Fibroblast of villous mesenchyme (primary cell): ENCODE results near the gene CMKLR1. TPM values are rescaled to one million over a fixed set of nuclear protein-coding genes. Genes with fewer than 3 reads are reported as not detected.

Source experiments
- DNase-seq: peaks from one replicate; pipeline ENCODE4 v3.0.0-alpha.2; 2010; ENCODE audit warnings: low read depth
- H3K4me3 ChIP-seq: 2 replicates; pipeline ENCODE4 v1.5.1; 2011; ENCODE audit warnings: low read depth, mild to moderate bottlenecking, low read length
- total RNA-seq: library from RNA; depleted of rRNA; stranded (reverse); fragments of >200 nt; gene quantifications from 2 replicates; pipeline ENCODE4 v1.2.3, GENCODE V29; 2012
- TF ChIP-seq, protein P1 (sequence below): IDR thresholded peaks from 2 replicates; pipeline ENCODE4 v1.5.1; 2012; ENCODE audit warnings: low read depth, mild to moderate bottlenecking, low read length; ENCODE audit not compliant: insufficient read depth

CMKLR1 gene
- total RNA-seq, 1 donor: 1.7 TPM

DNA sequence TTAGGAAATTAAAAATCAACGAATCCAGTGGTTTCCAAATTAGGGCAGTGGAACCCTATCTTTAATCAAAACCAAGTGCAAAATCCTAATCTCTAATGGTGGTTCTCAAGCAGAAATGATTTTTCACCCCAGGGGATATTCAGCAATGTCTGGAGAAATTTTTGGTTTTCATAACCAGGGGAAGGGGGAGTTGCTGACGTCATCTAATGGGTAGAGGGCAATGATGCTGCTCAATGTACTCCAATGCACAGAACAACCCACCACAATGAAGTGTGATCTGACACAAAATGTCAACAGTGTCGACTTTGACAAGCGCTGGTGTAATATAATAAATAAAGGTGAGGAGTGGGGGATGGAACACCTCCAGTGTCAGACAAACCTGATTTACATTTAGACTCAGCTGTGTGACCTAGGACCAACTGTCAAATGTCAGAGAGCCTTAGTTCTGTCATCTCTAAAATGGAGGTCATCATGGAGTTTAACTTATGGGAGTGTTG, 81.5 kb downstream of the CMKLR1 start:
- TF ChIP-seq, protein P1, sequence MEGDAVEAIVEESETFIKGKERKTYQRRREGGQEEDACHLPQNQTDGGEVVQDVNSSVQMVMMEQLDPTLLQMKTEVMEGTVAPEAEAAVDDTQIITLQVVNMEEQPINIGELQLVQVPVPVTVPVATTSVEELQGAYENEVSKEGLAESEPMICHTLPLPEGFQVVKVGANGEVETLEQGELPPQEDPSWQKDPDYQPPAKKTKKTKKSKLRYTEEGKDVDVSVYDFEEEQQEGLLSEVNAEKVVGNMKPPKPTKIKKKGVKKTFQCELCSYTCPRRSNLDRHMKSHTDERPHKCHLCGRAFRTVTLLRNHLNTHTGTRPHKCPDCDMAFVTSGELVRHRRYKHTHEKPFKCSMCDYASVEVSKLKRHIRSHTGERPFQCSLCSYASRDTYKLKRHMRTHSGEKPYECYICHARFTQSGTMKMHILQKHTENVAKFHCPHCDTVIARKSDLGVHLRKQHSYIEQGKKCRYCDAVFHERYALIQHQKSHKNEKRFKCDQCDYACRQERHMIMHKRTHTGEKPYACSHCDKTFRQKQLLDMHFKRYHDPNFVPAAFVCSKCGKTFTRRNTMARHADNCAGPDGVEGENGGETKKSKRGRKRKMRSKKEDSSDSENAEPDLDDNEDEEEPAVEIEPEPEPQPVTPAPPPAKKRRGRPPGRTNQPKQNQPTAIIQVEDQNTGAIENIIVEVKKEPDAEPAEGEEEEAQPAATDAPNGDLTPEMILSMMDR: no peak
- H3K4me3 ChIP-seq: no peak overlapping the region
- no peak for DNase-seq

DNA sequence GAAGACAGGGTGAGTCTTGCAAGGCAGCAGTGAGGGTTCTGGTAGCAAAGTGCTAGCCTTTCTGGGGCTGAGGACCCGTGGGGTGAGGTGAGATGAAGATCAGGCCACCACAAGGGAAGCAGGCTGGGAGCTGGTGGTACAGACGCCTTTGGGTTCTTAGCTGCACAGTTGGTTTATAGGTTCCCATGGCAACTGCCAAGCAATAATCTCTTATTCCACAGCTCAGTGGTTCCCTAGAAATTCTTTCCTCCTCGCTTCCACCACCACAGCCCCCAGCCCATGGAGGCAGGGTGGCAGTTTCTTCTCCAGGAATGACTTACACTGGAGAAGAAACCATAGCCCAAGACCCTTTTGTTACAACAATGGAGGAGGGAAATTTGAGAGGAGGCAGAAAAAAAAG, 82.1 kb downstream of the CMKLR1 start:
- TF ChIP-seq, protein P1: no peak

DNA sequence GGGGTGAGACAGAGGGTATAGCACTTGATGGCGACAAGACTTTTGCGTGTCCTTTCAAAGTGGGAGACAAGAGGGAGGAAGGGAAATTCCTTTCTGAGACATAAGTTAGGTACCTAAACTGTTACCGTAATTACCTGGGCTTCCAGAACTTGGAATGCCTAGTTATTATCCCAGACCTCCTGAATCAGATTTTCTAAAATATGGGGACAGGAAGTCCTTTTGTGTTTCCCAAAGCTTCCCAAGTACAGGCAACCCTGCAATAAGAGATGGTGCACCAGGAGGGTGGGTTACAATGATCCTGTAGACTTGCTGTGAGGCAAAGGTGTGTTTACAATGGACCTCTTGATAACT, 83.9 kb downstream of the CMKLR1 start:
- no peak overlapping the region for H3K4me3 ChIP-seq
- TF ChIP-seq, protein P1: no peak
- DNase-seq: no peak

More for the DNA sequence above, 82.1 kb downstream of the CMKLR1 start:
- no peak for DNase-seq
- no peak overlapping the region for H3K4me3 ChIP-seq

DNA sequence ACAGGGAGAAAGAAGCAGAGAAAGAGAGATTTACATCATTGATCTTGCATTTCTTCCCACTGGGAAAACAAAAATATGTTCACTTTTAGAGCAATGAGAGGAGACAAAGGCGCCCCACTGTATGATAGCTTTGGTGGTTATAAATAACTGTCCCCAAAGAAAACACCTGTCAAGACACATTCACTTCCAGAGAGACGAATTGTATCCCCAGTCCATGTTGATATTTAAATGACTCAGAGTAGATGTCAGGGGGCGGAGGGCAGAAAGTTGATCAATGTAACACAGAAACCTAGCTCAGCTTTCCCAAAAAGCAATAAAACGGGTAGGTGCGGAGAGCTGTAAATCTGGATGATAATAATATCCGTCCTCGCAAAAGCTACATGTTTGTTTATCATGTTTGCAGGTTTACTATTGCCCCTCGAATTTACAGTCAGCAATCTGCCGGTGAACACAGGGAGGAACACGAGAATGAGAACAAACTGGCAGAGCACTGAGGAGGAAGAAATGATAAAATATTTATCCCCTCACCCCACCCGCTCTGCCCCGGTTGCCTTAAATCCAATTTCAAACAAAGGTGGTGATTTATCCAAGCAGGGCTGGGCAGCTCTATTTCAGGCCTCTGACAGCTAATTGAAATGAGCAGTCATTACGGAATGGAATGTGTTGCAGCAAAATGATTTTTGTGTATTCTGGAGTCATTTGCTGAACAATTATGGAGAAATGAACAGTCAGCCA, 84.4 kb downstream of the CMKLR1 start:
- TF ChIP-seq, protein P1: no peak
- no peak overlapping the region for H3K4me3 ChIP-seq
- no peak for DNase-seq

DNA sequence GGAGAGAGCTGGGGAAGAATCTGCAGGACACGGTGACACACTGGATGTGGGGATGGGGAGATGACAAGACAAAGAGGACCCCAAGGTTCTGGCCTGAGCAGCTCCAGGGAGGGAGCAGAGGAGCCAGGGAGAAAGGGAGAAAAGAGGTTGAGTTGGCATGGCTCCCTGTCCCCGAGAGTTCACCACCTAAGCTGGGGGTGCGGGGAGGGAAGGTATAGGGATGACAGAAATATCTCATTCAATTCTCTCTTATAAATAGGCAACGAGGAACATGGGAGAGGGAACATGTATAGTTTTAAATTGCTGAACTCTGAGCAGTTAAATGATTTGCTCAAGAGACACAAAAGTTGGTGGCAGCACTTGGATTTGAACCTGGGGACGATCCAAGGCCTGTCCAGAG, 85.1 kb downstream of the CMKLR1 start:
- TF ChIP-seq, protein P1: no peak
- no peak overlapping the region for H3K4me3 ChIP-seq
- no peak for DNase-seq

DNA sequence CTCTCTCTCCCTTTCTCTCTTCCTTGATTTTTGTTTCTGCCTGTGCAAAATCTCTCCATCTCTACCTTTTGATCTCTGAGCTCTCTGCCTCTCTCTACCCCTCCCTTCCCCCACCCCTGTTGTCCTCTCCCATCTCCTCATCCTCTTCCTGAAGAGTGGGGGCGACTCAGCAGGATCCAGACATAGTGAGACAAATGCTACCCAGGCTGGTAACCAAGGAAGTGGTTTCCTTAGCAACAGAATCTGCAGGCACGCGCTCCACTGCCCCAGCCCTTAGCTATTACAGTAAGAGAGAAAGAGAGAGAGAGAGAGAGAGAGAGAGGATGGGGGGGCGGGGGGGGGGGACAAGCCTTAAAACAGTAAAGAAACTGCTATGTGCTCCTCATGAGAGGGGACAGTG, 85.6 kb downstream of the CMKLR1 start:
- TF ChIP-seq, protein P1: no peak
- no peak for DNase-seq
- no peak overlapping the region for H3K4me3 ChIP-seq

DNA sequence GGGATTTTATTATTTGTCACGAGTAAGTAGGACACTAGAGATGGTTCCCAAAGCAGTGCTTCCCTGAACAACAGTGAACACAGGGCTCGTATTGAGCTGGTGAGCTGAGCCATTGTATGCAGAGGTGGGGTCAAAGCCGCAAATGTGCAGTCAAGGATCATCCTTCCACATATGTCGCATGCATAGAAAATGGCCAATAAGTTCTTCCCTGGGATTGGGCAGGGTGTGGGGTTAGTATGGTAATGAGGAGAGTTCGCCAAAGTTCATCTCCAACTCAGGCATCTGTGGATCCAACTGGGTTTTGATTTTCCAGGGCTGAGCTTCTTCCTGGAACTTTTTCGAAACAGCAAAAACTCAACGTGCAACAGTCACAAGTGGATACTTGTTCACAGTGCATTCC, 86.6 kb downstream of the CMKLR1 start:
- DNase-seq: no peak
- TF ChIP-seq, protein P1: no peak
- H3K4me3 ChIP-seq: no peak overlapping the region
